ENCODE data around the gene POLDIP2.

POLDIP2 gene

GRCh38 chr17:28334666-28335200 lies 22.6 kb downstream of the POLDIP2 start:
- DNase-seq, result no peak

- DNase-seq, result no peak
These were observed 23.2 kb downstream of the POLDIP2 start for GRCh38 chr17:28334171-28334570.

GRCh38 chr17:28333083-28333746 lies 24.1 kb downstream of the POLDIP2 start:
- no peak for DNase-seq

GRCh38 chr17:28331891-28332420 lies 25.4 kb downstream of the POLDIP2 start:
- DNase-seq, result no peak

- no peak for DNase-seq
These were observed 26.7 kb downstream of the POLDIP2 start for GRCh38 chr17:28330671-28331070.

- DNase-seq, result no peak
These were observed 29.0 kb downstream of the POLDIP2 start for GRCh38 chr17:28328325-28328724.

- DNase-seq, result no peak
These were observed 29.6 kb downstream of the POLDIP2 start for GRCh38 chr17:28327709-28328108.

GRCh38 chr17:28327031-28327607 lies 30.2 kb downstream of the POLDIP2 start:
- peak; percentile 21 for DNase-seq

GRCh38 chr17:28326114-28326513 lies 31.2 kb downstream of the POLDIP2 start:
- no peak for DNase-seq

GRCh38 chr17:28325211-28325610 lies 32.1 kb downstream of the POLDIP2 start:
- no peak for DNase-seq

- no peak for DNase-seq
These were observed 32.5 kb downstream of the POLDIP2 start for GRCh38 chr17:28324781-28325180.

GRCh38 chr17:28324267-28324745 lies 33.0 kb downstream of the POLDIP2 start:
- DNase-seq, result no peak

GRCh38 chr17:28320215-28321061 lies 36.9 kb downstream of the POLDIP2 start:
- no peak for DNase-seq

- no peak for DNase-seq
These were observed 37.8 kb downstream of the POLDIP2 start for GRCh38 chr17:28319598-28319935.

- DNase-seq, result peak; percentile 97
These were observed 38.3 kb downstream of the POLDIP2 start, which contains the start of gene TMEM97 for GRCh38 chr17:28318759-28319597. TMEM97 (plus strand) TSS chr17:28319200; CDS start chr17:28319240, 40 bp downstream.

- no peak for DNase-seq
These were observed 39.2 kb downstream of the POLDIP2 start for GRCh38 chr17:28317966-28318758.

- no peak for DNase-seq
These were observed 40.0 kb downstream of the POLDIP2 start for GRCh38 chr17:28317099-28317965.

GRCh38 chr17:28315846-28316705 lies 41.3 kb downstream of the POLDIP2 start:
- DNase-seq, result no peak

GRCh38 chr17:28313841-28314240 lies 43.5 kb downstream of the POLDIP2 start:
- no peak for DNase-seq

Measured in activated naive CD4-positive, alpha-beta T cell treated with Interleukin-2 at 50 U/mL for 16 hours (primary cell).